ENCODE measurements around the gene TEFM. TPM values are rescaled to one million over a fixed set of nuclear protein-coding genes. Genes with fewer than 3 reads are reported as not detected.
A peak's percentile ranks its signal among the peaks of the same experiment; 100 is the strongest.
"Not testable (repeated sequence)": the region's sequence is repeated elsewhere in the genome, so short reads cannot be mapped to it uniquely, and the experiment has no call there.

The TEFM gene, protein sequence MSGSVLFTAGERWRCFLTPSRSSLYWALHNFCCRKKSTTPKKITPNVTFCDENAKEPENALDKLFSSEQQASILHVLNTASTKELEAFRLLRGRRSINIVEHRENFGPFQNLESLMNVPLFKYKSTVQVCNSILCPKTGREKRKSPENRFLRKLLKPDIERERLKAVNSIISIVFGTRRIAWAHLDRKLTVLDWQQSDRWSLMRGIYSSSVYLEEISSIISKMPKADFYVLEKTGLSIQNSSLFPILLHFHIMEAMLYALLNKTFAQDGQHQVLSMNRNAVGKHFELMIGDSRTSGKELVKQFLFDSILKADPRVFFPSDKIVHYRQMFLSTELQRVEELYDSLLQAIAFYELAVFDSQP
- total RNA-seq, result 12.0 TPM

- peak; percentile 89 for DNase-seq (ENCODE audit: low spot score)
These were observed at the start of gene TEFM for GRCh38 chr17:30906101-30906911. TSS of gene TEFM (minus strand) at chr17:30906238. CDS start at chr17:30906198, 40 bp downstream.

DNA sequence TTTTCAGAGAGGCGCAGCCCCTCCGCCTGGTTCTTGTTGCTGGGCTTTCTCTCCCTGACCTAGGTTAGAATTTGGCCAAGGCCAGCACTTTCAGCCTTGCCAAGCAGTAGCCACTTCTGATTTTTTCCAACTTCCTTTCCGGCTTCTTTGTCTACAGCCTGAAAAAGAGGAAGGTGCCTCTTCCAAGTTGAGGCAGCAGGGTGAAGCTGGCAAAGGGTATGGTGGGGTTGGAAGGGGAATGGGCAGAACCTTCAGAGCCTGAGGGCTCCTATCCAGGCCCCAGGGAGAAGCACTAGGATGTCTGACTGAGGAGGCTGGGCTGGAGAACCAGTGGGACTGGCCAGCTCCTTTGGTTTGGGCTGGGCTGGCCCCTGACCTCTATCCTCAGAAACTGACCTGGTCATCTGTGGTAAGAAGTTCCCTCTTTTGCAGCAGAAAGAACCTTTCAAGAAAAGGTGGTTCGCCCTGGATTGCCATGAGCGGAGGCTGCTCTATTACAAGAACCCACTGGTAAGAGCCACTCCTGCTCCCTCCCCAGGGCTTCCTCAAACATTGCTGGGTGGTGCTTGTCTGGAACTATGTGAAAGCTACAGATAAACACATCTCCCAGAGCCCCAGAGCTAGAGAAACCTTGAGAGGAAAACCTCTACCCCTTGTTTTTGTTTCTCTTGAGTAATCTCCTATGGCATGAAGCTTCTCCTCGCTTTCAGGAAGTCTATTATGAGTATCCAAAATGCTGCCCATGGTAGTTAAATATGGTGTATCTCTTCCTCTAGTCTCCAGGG lies 48.2 kb upstream of the TEFM start:
- DNase-seq (ENCODE audit: low spot score), result no peak

- DNase-seq (ENCODE audit: low spot score), result no peak
These were observed 46.8 kb upstream of the TEFM start for GRCh38 chr17:30952638-30953393.

- DNase-seq (ENCODE audit: low spot score), result peak; percentile 93
These were observed 44.8 kb upstream of the TEFM start for GRCh38 chr17:30950669-30951399.

DNA sequence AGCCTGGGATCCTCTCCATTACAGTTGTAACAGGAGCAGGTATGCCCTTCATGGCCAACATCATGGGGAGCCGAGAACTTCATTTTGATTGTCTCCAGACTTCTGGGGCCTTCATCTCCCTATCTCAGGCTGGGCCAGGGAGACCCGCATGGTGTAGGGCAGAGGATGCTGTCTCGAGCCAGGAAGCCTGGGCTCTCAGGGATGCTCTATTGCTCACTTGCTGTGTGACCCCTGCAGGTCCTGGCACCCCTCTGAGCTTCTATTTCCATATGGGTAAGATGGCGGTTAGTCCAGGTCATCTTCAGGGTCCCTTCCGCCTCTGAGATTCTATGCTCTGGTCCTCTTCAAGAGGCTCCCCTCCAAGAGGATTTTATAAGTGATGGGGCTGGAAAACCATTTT lies 44.2 kb upstream of the TEFM start:
- no peak for DNase-seq (ENCODE audit: low spot score)

GRCh38 chr17:30947796-30948195 lies 41.8 kb upstream of the TEFM start:
- no peak for DNase-seq (ENCODE audit: low spot score)

- no peak for DNase-seq (ENCODE audit: low spot score)
These were observed 36.5 kb upstream of the TEFM start for GRCh38 chr17:30942308-30943079.

DNA sequence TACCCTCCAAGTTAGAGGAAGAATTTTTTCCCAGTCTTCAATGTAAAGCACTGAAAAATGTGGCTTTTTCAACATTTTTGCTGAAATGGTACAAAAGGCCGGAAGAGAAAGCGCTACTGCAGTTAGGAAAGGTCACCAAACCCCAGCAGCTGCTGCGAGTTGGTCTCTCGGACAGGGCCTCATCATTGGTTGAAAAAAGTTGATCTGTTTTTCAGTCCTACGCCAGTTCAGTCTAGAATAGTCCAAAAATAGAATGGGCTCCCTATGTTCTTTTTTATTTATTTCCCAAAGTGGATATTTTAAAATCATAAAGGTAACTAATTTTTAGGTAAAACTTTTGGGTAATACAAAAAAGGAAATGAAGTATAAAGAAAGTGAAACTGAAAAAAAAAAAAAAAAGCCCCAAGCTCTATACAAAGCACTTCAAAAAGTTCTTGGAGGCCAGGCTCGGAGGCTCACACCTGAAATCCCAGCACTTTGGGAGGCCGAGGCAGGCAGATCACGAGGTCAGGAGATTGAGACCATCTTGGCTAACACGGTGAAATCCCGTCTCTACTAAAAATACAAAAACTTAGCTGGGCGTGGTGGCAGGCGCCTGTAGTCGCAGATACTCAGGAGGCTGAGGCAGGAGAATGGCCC lies 33.1 kb upstream of the TEFM start:
- DNase-seq (ENCODE audit: low spot score), result no peak

DNA sequence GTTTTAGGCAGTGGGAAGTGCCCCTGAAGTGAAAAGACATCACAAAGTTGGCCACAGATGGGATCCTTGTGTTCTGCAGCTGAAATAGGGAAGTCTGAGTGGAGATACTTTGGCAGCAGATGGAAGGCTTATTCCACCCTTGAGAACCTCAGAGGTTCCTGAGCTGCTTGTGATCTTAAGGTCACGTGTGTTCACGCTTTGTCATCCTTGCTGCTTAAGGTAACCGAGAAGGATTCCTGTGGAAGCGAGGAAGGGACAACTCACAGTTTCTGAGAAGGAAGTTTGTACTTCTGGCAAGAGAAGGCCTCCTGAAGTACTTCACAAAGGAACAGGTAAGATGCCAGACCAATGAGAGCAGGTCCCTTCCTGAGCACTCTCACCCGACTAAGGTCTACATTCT lies 27.9 kb upstream of the TEFM start:
- DNase-seq (ENCODE audit: low spot score), result no peak

GRCh38 chr17:30931582-30931981 lies 25.5 kb upstream of the TEFM start:
- not testable (repeated sequence) for DNase-seq (ENCODE audit: low spot score)

- DNase-seq (ENCODE audit: low spot score), result no peak
These were observed 24.5 kb upstream of the TEFM start for GRCh38 chr17:30930495-30930894.

DNA sequence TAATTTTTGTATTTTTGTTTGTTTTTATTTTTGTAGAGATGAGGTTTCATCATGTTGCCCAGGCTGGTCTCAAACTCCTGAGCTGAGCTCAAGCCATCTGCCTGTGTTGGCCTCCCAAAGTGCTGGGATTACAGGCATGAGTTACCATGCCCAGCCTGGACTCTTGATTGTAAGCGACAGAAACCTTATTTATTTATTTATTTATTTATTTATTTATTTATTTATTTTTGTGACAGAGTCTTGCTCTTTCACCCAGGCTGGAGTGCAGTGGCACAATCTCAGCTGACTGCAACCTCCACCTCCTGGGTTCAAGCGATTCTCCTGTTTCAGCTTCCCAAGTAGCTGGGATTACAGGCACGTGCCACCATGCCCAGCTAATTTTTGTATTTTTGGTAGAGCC lies 23.8 kb upstream of the TEFM start:
- DNase-seq (ENCODE audit: low spot score), result not testable (repeated sequence)

DNA sequence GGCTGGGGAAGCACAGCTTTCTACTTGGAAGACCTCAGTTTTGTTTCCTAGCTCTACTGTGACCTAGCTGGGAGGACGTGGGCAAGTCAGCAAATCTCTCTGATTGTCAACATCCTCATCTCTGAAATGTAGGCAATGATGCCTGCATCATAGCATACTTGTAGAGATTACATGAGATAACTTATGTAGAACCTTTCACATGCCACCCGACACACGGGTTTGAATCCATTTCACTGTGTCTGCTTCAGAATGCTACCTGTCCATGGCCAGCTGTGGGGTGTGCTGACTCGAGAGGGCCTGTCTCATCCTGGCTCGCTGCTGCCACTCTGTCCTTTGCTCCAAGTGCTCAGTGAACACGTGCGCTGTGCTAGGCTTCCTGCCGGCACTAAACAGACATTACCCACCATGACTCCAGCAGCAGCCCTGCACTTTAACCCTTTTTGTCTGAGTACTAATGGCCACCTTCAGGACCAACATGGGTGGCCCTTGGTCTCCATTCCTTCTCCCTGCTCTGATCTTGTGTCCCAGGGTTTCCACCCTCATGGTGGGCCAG lies 23.1 kb upstream of the TEFM start:
- DNase-seq (ENCODE audit: low spot score), result no peak

GRCh38 chr17:30928584-30928983 lies 22.5 kb upstream of the TEFM start:
- DNase-seq (ENCODE audit: low spot score), result no peak

GRCh38 chr17:30927756-30928155 lies 21.7 kb upstream of the TEFM start:
- no peak for DNase-seq (ENCODE audit: low spot score)

- no peak for DNase-seq (ENCODE audit: low spot score)
These were observed 20.5 kb upstream of the TEFM start for GRCh38 chr17:30926516-30926915.

GRCh38 chr17:30924341-30924740 lies 18.3 kb upstream of the TEFM start:
- no peak for DNase-seq (ENCODE audit: low spot score)

- no peak for DNase-seq (ENCODE audit: low spot score)
These were observed 16.4 kb upstream of the TEFM start for GRCh38 chr17:30922235-30923030.
